Loucy (cell line): ENCODE results near the gene SIL1.
A peak's percentile ranks its signal among the peaks of the same experiment; 100 is the strongest.
"Not testable (repeated sequence)": the region's sequence is repeated elsewhere in the genome, so short reads cannot be mapped to it uniquely, and the experiment has no call there.

Experiments used
- H2AFZ ChIP-seq: fragments of 200-600 bp; sonication (generic); 2 replicates; pipeline ENCODE4 v1.6.0; 2016; ENCODE audit warnings: antibody characterized with exemption, mild to moderate bottlenecking, low read length, moderate library complexity
- H3F3A ChIP-seq: fragments of 200-600 bp; 2 replicates; pipeline ENCODE4 v1.6.0; 2016; ENCODE audit warnings: antibody characterized with exemption, low read depth, mild to moderate bottlenecking
- H3K27me3 ChIP-seq: fragments of 200-600 bp; sonication (generic); 2 replicates; pipeline ENCODE4 v1.6.1; 2014; ENCODE audit warnings: low read length, mild to moderate bottlenecking; ENCODE audit not compliant: insufficient read depth, poor library complexity, severe bottlenecking
- H3K36me3 ChIP-seq: fragments of 200-600 bp; sonication (generic); 2 replicates; pipeline ENCODE4 v1.6.1; 2016; ENCODE audit warnings: low read length; ENCODE audit not compliant: insufficient read depth
- H3K4me1 ChIP-seq: fragments of 200-600 bp; sonication (generic); 2 replicates; pipeline ENCODE4 v1.5.1; 2014; ENCODE audit warnings: low read length, mild to moderate bottlenecking; ENCODE audit not compliant: insufficient read depth, poor library complexity, severe bottlenecking
- H3K4me2 ChIP-seq: fragments of 200-600 bp; sonication (generic); 2 replicates; pipeline ENCODE4 v1.6.0; 2014; ENCODE audit warnings: antibody characterized with exemption, low read length, low read depth, mild to moderate bottlenecking; ENCODE audit not compliant: poor library complexity, severe bottlenecking
- H3K4me3 ChIP-seq: fragments of 200-600 bp; sonication (generic); 2 replicates; pipeline ENCODE4 v1.5.1; 2014; ENCODE audit warnings: low read length, mild to moderate bottlenecking, mixed read lengths; ENCODE audit not compliant: poor library complexity, severe bottlenecking
- H3K79me2 ChIP-seq: fragments of 200-600 bp; sonication (generic); 2 replicates; pipeline ENCODE4 v1.6.1; 2014; ENCODE audit warnings: low read length; ENCODE audit not compliant: insufficient read depth
- H3K9ac ChIP-seq: fragments of 200-600 bp; sonication (generic); 2 replicates; pipeline ENCODE4 v1.6.0; 2014; ENCODE audit warnings: mild to moderate bottlenecking, low read depth, low read length, moderate library complexity; ENCODE audit not compliant: poor library complexity, severe bottlenecking
- H3K9me2 ChIP-seq: fragments of 200-600 bp; sonication (generic); replicated peaks from 2 replicates; pipeline ENCODE4 v1.6.1; 2016; ENCODE audit warnings: low read depth, low read length, mixed read lengths
- H3K9me3 ChIP-seq: fragments of 200-600 bp; sonication (generic); 2 replicates; pipeline ENCODE4 v1.6.1; 2014; ENCODE audit warnings: mild to moderate bottlenecking, antibody characterized with exemption, low read length, low read depth; ENCODE audit not compliant: insufficient read depth
- H4K20me1 ChIP-seq: fragments of 200-600 bp; sonication (generic); 2 replicates; pipeline ENCODE4 v1.6.0; 2014; ENCODE audit warnings: antibody characterized with exemption, low read length, mild to moderate bottlenecking; ENCODE audit not compliant: insufficient read depth, poor library complexity, severe bottlenecking
- CTCF ChIP-seq: fragments of 200-600 bp; sonication (generic); conservative IDR thresholded peaks from 2 replicates; pipeline ENCODE4 v1.5.1; 2014; ENCODE audit warnings: mild to moderate bottlenecking, antibody characterized with exemption, low read length
- EZH2phosphoT487 ChIP-seq: fragments of 200-600 bp; IDR thresholded peaks from 2 replicates; pipeline ENCODE4 v1.6.1; 2018; ENCODE audit warnings: antibody characterized with exemption, mild to moderate bottlenecking, moderate library complexity, borderline replicate concordance

SIL1 gene

GRCh38 chr5:138926257-138926656, 271.9 kb downstream of the SIL1 start:
- Histone ChIP-seq H3K9me2 (no peaks in the 10 kb centered on the region), H4K20me1 (no peaks in the 10 kb centered on the region), H3K79me2 (no peaks in the 10 kb centered on the region), H3F3A (no peaks in the 10 kb centered on the region), H3K9me3 (no peaks in the 10 kb centered on the region), H3K9ac (no peak overlapping the region), H3K36me3 (peaks cover 48% of the 10 kb centered on the region; the same call in 1 of the 2 replicates), H3K4me3 (no peak overlapping the region), H3K4me2 (no peak overlapping the region), H3K27me3 (no peaks in the 10 kb centered on the region), H3K4me1 (no peaks in the 10 kb centered on the region), H2AFZ (no peak overlapping the region)
- TF ChIP-seq EZH2phosphoT487: no peak
- TF ChIP-seq CTCF: no peak

- Histone ChIP-seq H4K20me1 (no peaks in the 10 kb centered on the region), H3K9me3 (no peaks in the 10 kb centered on the region), H2AFZ (no peak overlapping the region), H3K4me2 (no peak overlapping the region), H3K4me1 (no peaks in the 10 kb centered on the region), H3K27me3 (no peaks in the 10 kb centered on the region), H3K79me2 (no peaks in the 10 kb centered on the region), H3K4me3 (no peak overlapping the region), H3F3A (no peaks in the 10 kb centered on the region), H3K9ac (no peak overlapping the region), H3K36me3 (peaks cover 38% of the 10 kb centered on the region; the same call in 1 of the 2 replicates), H3K9me2 (no peaks in the 10 kb centered on the region)
- TF ChIP-seq CTCF (no peak), EZH2phosphoT487 (no peak)
These were observed 273.0 kb downstream of the SIL1 start for GRCh38 chr5:138925090-138925635.

GRCh38 chr5:138922494-138922893, 275.7 kb downstream of the SIL1 start:
- Histone ChIP-seq H2AFZ (no peak overlapping the region), H4K20me1 (no peaks in the 10 kb centered on the region), H3K4me2 (no peak overlapping the region), H3K4me3 (no peak overlapping the region), H3K9me3 (no peaks in the 10 kb centered on the region), H3K36me3 (peaks cover 26% of the 10 kb centered on the region; the same call in 1 of the 2 replicates), H3K9me2 (no peaks in the 10 kb centered on the region), H3F3A (no peaks in the 10 kb centered on the region), H3K4me1 (peaks cover 7% of the 10 kb centered on the region), H3K79me2 (no peaks in the 10 kb centered on the region), H3K27me3 (no peaks in the 10 kb centered on the region), H3K9ac (no peak overlapping the region)
- TF ChIP-seq CTCF (peak; percentile 29), EZH2phosphoT487 (no peak)

- not testable (repeated sequence) for H3K79me2 ChIP-seq, H3F3A ChIP-seq, H3K27me3 ChIP-seq, H3K4me2 ChIP-seq, H3K9me2 ChIP-seq, H2AFZ ChIP-seq, H4K20me1 ChIP-seq, H3K9ac ChIP-seq, H3K9me3 ChIP-seq, H3K4me1 ChIP-seq, H3K4me3 ChIP-seq
- H3K36me3 ChIP-seq: peaks cover 16% of the 10 kb centered on the region; the same call in 1 of the 2 replicates
These were observed 276.8 kb downstream of the SIL1 start for GRCh38 chr5:138921362-138921761.
